GM12891 (cell line): ENCODE data around the gene SH2D7.

Source experiments
- DNase-seq: peaks from one replicate; pipeline ENCODE4 v3.0.0; 2011; ENCODE audit warnings: low spot score; ENCODE audit not compliant: insufficient read length
- FAIRE-seq: peaks from 2 replicates; lab custom pipeline; 2011; peaks lifted over from hg19 to GRCh38; lab: Jason Lieb, UNC
- PAX5 ChIP-seq: IDR thresholded peaks from 2 replicates; pipeline ENCODE4 v1.6.1; 2011; ENCODE audit warnings: low read length, moderate library complexity, mild to moderate bottlenecking; ENCODE audit not compliant: insufficient read depth, severe bottlenecking
- POLR2A ChIP-seq: IDR thresholded peaks from 2 replicates; pipeline ENCODE4 v1.6.1; 2011; ENCODE audit warnings: low read depth, low read length, control low read depth
- POLR2AphosphoS5 ChIP-seq: IDR thresholded peaks from 2 replicates; pipeline ENCODE4 v1.6.1; 2011; ENCODE audit warnings: low read depth, low read length, control low read depth
- POU2F2 ChIP-seq: IDR thresholded peaks from 2 replicates; pipeline ENCODE4 v1.6.1; 2011; ENCODE audit warnings: low read depth, mild to moderate bottlenecking, control low read depth, low read length, moderate library complexity
- SPI1 ChIP-seq: IDR thresholded peaks from 2 replicates; pipeline ENCODE4 v1.6.1; 2011; ENCODE audit warnings: low read depth, low read length, control low read depth
- TAF1 ChIP-seq: IDR thresholded peaks from 2 replicates; pipeline ENCODE4 v1.6.1; 2011; ENCODE audit warnings: low read depth, low read length, control low read depth

The SH2D7 gene

GRCh38 chr15:78085928-78086327 is 6.4 kb upstream of the SH2D7 start:
- DNase-seq (no peak), FAIRE-seq (no peak)
- no peak for TF ChIP-seq POU2F2
- TF ChIP-seq SPI1 = no peak
- TF ChIP-seq POLR2AphosphoS5 = no peak
- TF ChIP-seq TAF1 = no peak
- TF ChIP-seq PAX5 = no peak
- TF ChIP-seq POLR2A = no peak

- DNase-seq (no peak), FAIRE-seq (peak; percentile 94)
- no peak for TF ChIP-seq POLR2AphosphoS5
- no peak for TF ChIP-seq POU2F2
- no peak for TF ChIP-seq PAX5
- TF ChIP-seq POLR2A = no peak
- TF ChIP-seq SPI1 = peak; percentile 80
These were observed 4.2 kb upstream of the SH2D7 start for GRCh38 chr15:78087951-78088772.

DNA sequence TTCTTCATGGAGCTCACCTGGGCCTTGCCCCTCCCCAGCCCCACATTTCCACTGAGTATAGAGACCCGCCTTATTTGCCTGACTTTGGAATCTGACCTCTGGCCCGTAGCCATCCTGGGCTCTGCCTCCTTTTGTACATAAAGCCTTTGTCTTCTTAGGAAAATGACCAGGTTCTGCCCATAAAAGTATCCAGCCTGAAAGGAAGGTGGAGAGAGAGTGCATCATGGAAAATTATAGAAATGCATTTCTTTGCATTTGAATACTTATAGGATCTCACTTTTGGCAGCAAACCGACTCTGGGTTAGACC is 3.6 kb upstream of the SH2D7 start:
- TF ChIP-seq POU2F2 (no peak), PAX5 (no peak)
- no peak for DNase-seq
- FAIRE-seq = no peak

GRCh38 chr15:78090422-78091063 is 1.8 kb upstream of the SH2D7 start:
- no peak for DNase-seq
- no peak for FAIRE-seq
- TF ChIP-seq POLR2AphosphoS5 (no peak), PAX5 (no peak), POU2F2 (no peak), TAF1 (no peak), POLR2A (no peak), SPI1 (no peak)

DNA sequence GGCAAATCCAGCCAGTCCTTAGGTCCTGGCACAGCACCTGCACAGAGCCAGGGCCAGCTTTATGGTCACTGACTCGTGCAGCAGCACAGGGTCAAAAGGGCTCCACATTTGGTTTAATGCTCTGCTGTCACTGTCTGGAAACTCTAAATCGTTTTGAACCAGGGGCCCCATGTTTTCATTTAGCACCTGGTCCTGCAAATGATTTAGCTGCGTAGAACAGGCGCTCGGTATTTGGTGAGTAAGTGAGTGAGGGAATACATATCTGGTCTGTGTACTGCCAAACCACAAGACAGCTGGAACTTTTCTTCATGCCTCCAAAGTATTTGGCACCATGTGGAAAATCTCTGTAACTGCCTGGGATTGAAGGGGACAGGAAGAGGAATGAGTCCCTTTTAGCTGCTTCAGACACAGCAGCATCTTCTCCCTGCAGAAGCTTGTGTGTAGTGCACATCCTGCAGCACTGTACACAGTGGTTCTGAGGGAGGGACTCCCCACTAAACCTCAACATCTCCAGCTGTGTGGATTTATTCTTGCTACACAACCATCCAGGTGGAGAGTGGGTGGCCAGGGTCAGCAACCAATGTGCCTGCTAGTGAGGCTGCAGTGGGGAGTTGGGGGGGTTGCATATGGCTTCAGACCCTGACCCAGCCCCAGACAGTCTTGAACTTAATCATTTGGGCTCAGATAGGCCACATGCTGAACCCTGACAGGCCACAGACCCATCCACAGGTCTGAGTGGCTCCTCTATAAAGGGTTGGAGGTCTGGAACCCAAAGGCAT is 1.1 kb downstream of the SH2D7 start:
- TF ChIP-seq SPI1 = no peak
- TF ChIP-seq POU2F2 = no peak
- no peak for TF ChIP-seq PAX5
- TF ChIP-seq POLR2AphosphoS5 = no peak
- TF ChIP-seq TAF1 = no peak
- TF ChIP-seq POLR2A = no peak
- FAIRE-seq (no peak), DNase-seq (no peak)

GRCh38 chr15:78097667-78098066 is 5.3 kb downstream of the SH2D7 start:
- FAIRE-seq (no peak), DNase-seq (no peak)
- no peak for TF ChIP-seq POLR2AphosphoS5
- TF ChIP-seq POLR2A = no peak
- no peak for TF ChIP-seq POU2F2
- no peak for TF ChIP-seq SPI1
- no peak for TF ChIP-seq TAF1
- no peak for TF ChIP-seq PAX5

GRCh38 chr15:78098131-78098755 is 5.9 kb downstream of the SH2D7 start:
- TF ChIP-seq TAF1 = no peak
- TF ChIP-seq POLR2A = no peak
- no peak for TF ChIP-seq SPI1
- FAIRE-seq (no peak), DNase-seq (no peak)

DNA sequence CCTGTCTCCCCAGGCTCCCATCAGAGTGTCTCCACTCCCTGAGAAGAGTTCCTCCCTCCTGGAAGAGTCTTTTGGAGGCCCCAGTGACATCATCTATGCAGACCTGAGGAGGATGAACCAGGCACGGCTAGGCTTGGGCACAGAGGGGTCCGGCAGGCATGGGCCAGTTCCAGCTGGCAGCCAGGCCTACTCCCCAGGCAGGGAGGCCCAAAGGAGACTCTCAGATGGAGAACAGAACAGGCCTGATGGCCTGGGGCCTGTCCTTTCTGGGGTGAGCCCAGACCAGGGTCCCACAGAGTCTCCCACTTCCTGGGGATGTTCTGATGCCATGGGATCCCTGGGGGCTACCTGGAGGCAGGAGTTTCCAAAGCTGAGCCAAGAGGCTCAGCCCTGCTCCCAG is 8.5 kb downstream of the SH2D7 start:
- TF ChIP-seq POU2F2 (no peak), PAX5 (no peak), TAF1 (no peak), POLR2AphosphoS5 (no peak), POLR2A (no peak), SPI1 (no peak)
- DNase-seq (no peak), FAIRE-seq (no peak)
